ENCODE measurements around the gene DDX47.

DNA sequence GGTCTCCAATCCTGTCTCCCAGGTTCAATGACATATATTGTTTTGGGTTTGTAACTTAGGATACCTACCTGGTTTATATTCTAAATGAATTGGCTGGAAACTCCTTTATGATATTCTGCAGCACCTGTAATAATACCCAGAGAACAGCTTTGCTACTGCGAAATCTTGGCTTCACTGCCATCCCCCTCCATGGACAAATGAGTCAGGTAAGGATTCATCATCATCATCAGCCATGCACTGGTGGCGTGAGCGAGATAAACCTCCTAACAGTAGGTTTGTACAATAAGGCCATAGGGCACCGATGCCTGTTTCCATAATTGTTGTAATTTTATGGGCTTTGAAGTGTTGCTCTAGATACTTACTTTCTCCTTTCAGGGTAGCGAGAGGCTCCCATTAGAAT, 10.7 kb downstream of the DDX47 start:
- TF ChIP-seq, protein P1, sequence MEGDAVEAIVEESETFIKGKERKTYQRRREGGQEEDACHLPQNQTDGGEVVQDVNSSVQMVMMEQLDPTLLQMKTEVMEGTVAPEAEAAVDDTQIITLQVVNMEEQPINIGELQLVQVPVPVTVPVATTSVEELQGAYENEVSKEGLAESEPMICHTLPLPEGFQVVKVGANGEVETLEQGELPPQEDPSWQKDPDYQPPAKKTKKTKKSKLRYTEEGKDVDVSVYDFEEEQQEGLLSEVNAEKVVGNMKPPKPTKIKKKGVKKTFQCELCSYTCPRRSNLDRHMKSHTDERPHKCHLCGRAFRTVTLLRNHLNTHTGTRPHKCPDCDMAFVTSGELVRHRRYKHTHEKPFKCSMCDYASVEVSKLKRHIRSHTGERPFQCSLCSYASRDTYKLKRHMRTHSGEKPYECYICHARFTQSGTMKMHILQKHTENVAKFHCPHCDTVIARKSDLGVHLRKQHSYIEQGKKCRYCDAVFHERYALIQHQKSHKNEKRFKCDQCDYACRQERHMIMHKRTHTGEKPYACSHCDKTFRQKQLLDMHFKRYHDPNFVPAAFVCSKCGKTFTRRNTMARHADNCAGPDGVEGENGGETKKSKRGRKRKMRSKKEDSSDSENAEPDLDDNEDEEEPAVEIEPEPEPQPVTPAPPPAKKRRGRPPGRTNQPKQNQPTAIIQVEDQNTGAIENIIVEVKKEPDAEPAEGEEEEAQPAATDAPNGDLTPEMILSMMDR (conservative IDR thresholded peaks at IDR 0.05), result no peak
- no peak for TF ChIP-seq EZH2 (IDR thresholded peaks at IDR 0.05; ENCODE audit: low read depth)
